NCI-H748 (cell line): ENCODE data around the gene WDR70.

Experiments
- DNase-seq: peaks from one replicate; lab custom pipeline; 2025; ENCODE audit not compliant: unreplicated experiment; lab: John Stamatoyannopoulos, UW

The WDR70 gene

GRCh38 chr5:37628876-37629275 is 249.8 kb downstream of the WDR70 start:
- DNase-seq: no peak

- DNase-seq: no peak
Observed at GRCh38 chr5:37631939-37632338, 252.8 kb downstream of the WDR70 start.

DNA sequence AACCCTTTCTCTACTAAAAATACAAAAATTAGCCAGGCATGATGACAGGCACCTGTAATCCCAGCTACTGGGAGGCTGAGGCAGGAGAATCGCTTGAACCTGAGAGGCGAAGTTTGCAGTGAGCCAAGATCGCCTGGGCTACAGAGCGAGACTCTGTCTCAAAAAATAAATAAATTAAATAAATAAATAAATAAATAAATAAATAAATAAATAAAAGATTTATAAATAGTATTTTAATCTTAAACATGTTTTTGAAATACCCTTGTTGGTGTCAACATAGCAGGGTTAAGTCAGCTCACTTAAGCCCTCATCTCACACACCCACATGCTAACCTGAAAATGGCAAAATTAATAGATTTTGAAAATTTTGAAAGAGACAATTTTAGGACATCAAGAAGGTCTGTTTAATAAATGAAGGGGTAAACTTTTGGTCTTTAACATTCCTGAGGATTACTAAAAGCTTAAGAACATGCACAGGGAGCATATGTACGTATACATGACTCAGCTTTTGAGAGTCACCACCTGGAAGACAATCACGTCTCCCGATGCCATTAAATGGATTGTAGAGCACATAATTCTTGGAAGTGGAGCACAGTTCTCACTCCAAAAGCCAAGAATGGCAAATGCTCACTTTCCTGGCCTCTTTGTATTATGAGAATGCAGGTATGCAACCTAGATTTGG is 258.2 kb downstream of the WDR70 start:
- no peak for DNase-seq

GRCh38 chr5:37638897-37639296 is 259.8 kb downstream of the WDR70 start:
- DNase-seq: no peak

DNA sequence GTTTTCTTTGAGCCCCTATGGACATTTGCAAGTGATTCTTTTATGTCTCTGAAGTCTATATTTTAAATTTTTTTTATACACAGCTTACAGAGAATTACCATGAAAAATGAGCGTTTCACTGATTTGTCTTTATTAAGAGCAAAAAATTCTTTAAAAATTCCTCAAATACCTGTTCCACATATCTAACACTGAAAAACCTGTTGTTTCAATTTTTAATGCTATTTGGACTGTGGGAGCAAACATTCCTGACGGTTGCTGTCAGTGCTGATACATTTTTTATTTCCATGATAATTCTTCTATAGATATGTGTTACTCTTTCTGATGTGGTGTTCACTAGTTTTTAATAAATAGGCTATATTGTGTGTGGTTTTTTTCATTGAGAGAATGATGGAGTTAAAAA is 261.0 kb downstream of the WDR70 start:
- DNase-seq: no peak

- DNase-seq: no peak
Observed at GRCh38 chr5:37641933-37642332, 262.8 kb downstream of the WDR70 start.

DNA sequence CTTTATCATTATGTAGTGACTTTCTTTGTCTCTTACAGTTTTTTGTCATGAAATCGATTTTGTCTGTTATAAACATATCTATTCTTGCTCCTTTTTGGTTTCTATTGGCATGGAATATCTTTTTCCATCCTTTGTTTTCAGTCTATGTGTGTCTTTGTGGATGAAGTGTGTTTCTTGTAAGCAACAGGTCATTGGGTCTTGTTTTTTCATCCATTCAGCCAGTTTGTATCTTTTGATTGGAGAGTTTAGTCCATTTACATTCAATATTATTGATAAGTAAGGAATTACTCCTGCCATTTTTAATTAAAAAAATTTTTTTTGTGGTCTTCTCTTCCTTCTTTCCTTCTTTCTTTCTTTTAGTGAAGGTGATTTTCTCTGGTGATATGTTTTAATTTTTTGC is 266.6 kb downstream of the WDR70 start:
- DNase-seq: no peak

- DNase-seq: peak; percentile 80
Observed at GRCh38 chr5:37654566-37654965, 275.4 kb downstream of the WDR70 start.

DNA sequence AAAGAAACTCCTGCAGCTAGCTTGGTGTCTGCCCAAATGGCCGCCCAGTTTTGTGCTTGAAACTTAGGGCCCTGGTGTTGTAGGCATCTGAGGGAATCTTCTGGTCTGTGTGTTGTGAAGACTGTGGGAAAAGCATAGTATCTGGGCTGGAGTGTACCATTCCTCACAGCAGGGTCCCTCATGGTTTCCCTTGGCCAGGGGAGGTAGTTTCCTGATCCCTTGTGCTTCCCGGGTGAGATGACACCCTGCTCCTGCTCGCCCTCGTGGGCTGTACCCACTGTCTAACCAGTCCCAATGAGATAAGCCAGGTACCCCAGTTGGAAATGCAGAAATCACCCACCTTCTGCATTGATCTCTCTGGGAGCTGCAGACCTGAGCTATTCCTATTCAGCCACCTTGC is 277.9 kb downstream of the WDR70 start:
- DNase-seq: no peak

GRCh38 chr5:37658440-37658839 is 279.3 kb downstream of the WDR70 start:
- no peak for DNase-seq

DNA sequence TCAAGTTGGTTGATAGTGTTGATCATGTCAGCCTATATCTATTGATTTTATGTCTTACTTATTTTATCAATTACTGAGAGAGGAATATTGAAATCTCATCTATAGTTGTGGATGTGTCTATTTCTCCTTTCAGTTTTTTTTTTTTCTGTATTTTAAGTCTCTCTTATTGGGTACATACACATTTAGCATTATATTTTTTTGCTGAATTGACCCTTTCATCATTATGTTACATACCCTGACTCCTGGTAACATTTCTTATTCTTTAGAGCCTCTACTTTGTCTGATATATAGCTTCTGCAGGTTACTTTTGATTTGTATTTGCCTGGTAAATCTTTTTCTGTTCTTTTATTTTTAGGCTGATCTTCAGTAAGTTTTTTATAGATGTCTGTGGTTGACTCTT is 281.2 kb downstream of the WDR70 start:
- no peak for DNase-seq

GRCh38 chr5:37661227-37661920 is 282.3 kb downstream of the WDR70 start:
- DNase-seq: no peak

- DNase-seq: no peak
Observed at GRCh38 chr5:37661951-37662350, 282.8 kb downstream of the WDR70 start.

- no peak for DNase-seq
Observed at GRCh38 chr5:37662362-37662761, 283.2 kb downstream of the WDR70 start.

DNA sequence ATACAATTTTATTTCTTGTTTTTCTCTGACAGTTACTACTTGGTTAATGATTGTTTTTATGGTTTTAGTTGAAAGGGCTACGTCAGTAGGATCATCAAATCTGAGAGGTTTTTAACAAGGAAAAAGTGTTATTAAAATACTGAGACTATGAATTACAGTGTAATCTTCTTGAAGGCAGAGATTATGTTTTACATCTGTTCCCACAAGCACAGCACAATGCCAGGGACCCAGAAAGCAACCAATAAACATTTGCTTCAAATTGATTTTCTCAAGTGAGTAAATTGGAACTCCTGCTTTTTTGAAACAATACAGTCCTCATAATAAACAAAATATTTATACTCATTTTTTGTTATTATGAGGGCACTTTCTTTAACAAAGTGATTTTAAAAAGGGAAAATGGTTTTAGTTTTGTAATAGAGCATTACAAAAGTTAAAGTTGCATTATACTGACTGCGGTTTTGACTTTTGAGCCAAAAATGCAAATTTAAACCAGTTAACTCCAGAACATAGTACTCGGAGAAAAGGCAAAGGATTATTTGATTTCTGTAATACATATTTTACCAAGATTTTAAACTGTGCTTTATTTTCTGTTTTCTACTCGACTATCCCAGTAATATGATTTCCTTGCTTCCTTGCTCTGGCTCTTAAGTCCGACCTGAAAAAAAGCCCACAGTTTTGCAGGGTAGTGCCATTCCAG is 283.8 kb downstream of the WDR70 start:
- DNase-seq: no peak

DNA sequence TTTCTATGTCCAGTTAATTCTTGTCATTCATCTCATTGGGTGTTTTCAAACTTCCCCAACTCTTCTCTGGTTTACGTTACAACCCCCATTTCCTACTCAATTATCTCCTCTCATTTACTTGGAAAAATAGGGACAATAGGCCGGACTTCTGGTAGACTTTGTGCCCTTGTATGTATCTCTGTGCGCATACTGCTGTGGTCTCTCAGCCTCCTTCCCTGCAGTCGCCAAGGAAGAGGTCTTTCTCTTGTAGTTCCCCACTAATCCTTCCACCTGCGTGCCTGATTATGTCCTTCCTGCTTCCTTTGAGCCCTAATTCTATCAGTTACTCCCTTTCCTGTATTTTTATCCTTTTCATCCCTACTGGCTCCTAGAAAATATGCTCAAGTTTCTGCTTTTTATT is 284.4 kb downstream of the WDR70 start:
- no peak for DNase-seq

DNA sequence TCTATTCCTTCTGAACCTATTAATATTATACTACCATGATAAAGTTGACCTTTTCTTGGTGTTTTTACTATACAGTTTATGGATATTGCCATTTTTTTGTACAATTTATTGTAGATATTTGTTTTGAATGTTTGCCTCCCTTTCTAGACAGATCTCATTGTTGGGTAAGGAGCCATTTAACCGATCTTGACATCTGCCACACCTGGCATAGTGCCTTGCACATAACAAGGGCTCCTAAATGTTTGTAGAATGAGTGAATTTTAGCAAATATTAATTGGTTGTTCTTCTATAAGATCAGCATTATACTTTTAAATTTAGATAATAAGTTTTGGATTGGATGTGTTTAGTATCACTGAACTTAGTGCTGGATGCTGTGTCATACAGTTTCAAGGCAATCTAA is 285.4 kb downstream of the WDR70 start:
- no peak for DNase-seq

DNA sequence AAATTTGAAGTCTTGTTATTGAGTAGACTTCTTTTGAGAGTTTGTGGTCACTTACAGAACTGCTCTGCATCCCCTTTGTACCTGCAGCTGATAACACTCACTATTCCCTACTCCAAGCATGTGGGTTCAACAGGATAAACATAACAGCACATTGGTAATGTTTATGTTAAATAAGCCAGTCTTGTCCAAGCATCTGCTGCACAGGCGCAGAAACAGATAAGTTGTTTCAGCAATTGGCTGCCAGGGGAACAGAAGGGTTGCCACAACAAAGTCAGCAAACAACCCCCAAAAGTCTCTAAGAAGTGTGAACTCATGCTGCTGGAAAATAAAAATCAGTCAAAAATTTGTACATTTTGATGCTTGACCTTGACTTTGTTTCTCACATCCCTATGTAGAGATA is 286.2 kb downstream of the WDR70 start:
- DNase-seq: no peak

DNA sequence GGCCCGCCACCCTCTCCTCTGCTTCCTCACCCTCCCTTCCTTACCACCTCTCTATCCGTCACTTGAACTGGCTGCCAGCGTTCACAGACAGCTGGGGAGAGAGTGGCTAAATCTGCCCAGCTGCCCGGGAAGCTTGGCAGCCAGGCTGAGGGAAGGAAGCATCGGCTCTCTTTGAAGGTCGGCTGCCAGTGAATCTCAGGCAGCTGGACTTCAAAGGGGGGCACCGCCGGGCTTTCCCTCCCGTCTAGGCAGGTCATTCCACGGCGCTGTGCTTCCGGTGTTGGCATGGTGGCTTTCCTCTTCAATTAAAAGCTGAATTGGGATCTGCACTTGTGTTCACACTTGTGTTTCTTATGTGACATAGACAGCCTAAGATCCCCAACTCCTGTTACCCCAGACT is 286.8 kb downstream of the WDR70 start:
- DNase-seq: no peak

DNA sequence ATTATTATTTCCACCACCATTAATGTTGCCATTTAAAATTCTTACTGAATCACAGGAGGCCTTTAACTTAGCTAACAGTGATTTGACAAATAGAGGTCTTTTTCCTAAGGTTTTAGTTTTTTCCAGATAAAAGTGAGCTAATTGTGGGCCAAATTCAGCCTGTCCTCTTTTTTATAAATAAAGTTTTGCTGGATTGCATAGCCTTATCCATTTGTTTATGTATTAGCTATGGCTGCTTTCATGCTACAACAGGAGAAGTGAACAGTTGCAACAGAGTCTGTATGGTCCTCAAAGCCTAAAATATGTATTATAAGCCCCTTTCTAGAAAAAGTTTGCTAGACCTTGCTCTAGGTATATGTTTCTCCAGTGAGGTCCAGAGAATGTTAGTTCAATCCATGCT is 288.3 kb downstream of the WDR70 start:
- DNase-seq: no peak

DNA sequence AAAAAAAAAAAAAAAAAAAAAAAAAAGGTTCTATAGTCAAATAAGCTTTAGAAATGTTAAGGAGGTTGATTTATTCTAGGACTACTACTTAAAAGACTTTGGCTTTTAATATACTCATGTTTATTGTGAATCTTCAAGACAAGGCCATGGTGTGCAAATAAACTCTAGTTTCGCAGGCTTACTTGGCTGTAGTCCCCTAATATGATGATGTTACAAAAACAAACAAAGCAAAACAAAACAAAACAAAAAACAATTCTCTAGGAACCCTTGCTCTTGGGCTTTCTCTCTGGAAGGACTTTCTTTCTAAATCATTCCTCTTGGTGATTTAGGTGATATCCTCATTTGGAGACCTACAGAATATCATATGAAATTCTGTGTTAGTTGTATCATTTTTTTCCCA is 288.7 kb downstream of the WDR70 start:
- no peak for DNase-seq

DNA sequence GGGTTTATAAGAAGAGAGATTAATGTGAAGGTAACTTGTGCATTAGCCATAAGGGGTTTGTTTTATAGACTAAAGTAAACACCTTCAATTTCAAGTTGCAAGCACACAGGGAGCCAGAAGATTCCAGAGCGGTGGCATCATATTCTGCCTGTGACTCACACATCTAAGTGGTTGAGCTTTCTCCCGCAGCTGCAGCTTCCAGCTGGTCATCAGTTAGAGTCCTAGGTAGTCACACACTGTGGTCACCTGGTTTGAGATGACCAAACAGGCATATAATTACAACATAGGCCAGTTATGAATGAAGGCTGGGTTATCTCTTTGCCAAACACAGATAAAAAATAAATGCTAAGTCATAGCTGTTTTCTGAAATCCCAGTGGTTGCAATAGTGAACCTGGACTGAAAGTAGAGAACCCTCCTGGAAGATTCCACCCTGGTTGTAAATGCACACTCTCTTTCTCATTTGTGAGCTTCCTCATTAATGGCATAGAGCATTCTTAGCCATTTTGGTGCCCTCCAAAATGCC is 289.5 kb downstream of the WDR70 start:
- DNase-seq: peak; percentile 27
